WTC11 (cell line): Measurements from ENCODE around the gene ALDOA. TPM values are rescaled to one million over a fixed set of nuclear protein-coding genes. Genes with fewer than 3 reads are reported as not detected.

Experiments used
- ATAC-seq: fragments of 200-7000 bp; cut with Tn5 transposase; 2 replicates; pipeline ENCODE4 v1.10.0; 2021; ENCODE audit warnings: mild to moderate bottlenecking, moderate library complexity
- CTCF ChIA-PET: fragments of 300-600 bp; sonication (Branson Sonifier 250); formaldehyde crosslinking; loops from one replicate; lab custom pipeline; 2021; ENCODE audit warnings: antibody characterized with exemption; lab: Charles Lee
- POLR2A ChIA-PET: fragments of 350-600 bp; sonication (Branson Sonifier 250); formaldehyde crosslinking; loops from one replicate; lab custom pipeline; 2021; ENCODE audit warnings: antibody characterized with exemption; lab: Charles Lee
- DNase-seq: peaks from one replicate; pipeline ENCODE4 v3.0.0; 2021; ENCODE audit warnings: low spot score
- H3K27ac Mint-ChIP-seq: 2 replicates; pipeline ENCODE4 v1.8.0; 2021; ENCODE audit warnings: mixed read lengths
- H3K27me3 Mint-ChIP-seq: 2 replicates; pipeline ENCODE4 v1.8.0; 2021; ENCODE audit warnings: low read depth, mild to moderate bottlenecking, moderate library complexity, mixed read lengths
- H3K36me3 Mint-ChIP-seq: 2 replicates; pipeline ENCODE4 v1.8.0; 2021; ENCODE audit warnings: mixed read lengths
- H3K4me1 Mint-ChIP-seq: 2 replicates; pipeline ENCODE4 v1.8.0; 2022; ENCODE audit warnings: mixed read lengths
- H3K4me3 Mint-ChIP-seq: 2 replicates; pipeline ENCODE4 v1.8.0; 2021; ENCODE audit warnings: mild to moderate bottlenecking, moderate library complexity, mixed read lengths
- H3K9me3 Mint-ChIP-seq: 2 replicates; pipeline ENCODE4 v1.8.0; 2021; ENCODE audit warnings: mixed read lengths
- ATF6 ChIP-seq: sonication (generic); formaldehyde crosslinking; IDR thresholded peaks from 2 replicates; pipeline ENCODE4 v1.8.1; 2023; ENCODE audit warnings: mild to moderate bottlenecking, missing genetic modification reagents
- E2F1 ChIP-seq: sonication (generic); formaldehyde crosslinking; IDR thresholded peaks from 2 replicates; pipeline ENCODE4 v1.8.0; 2022; ENCODE audit warnings: mild to moderate bottlenecking, missing genetic modification reagents
- GRHL2 ChIP-seq: fragments of 250-450 bp; sonication (Bioruptor Pico); IDR thresholded peaks from 2 replicates; pipeline ENCODE4 v1.8.0; 2022; ENCODE audit warnings: mild to moderate bottlenecking, moderate library complexity; ENCODE audit not compliant: insufficient replicate concordance, severe bottlenecking
- RELA ChIP-seq: sonication (generic); formaldehyde crosslinking; IDR thresholded peaks from 2 replicates; pipeline ENCODE4 v1.8.1; 2022; ENCODE audit warnings: missing genetic modification reagents, mild to moderate bottlenecking, borderline replicate concordance
- ZNF532 ChIP-seq: fragments of 250-450 bp; sonication (Bioruptor Pico); IDR thresholded peaks from 2 replicates; pipeline ENCODE4 v1.9.0; 2021; ENCODE audit warnings: mild to moderate bottlenecking, borderline replicate concordance
- ZNF671 ChIP-seq: fragments of 250-450 bp; sonication (Bioruptor Pico); IDR thresholded peaks from 2 replicates; pipeline ENCODE4 v1.8.0; 2021; ENCODE audit warnings: mild to moderate bottlenecking
- total RNA-seq: library from RNA; stranded (reverse); gene quantifications from 3 replicates; pipeline ENCODE4 v1.2.3, GENCODE V29; 2021
- TF ChIP-seq, protein P1 (sequence below): sonication (generic); formaldehyde crosslinking; conservative IDR thresholded peaks from 2 replicates; pipeline ENCODE4 v1.8.1; 2022; ENCODE audit warnings: mild to moderate bottlenecking, missing genetic modification reagents
- TF ChIP-seq, protein P2 (sequence below): fragments of 250-450 bp; sonication (Bioruptor Pico); IDR thresholded peaks from 2 replicates; pipeline ENCODE4 v2.1.2; 2022; ENCODE audit warnings: mild to moderate bottlenecking, moderate library complexity

The ALDOA gene
- total RNA-seq, 1 experiment from 2014 or later = 1,537 TPM

DNA sequence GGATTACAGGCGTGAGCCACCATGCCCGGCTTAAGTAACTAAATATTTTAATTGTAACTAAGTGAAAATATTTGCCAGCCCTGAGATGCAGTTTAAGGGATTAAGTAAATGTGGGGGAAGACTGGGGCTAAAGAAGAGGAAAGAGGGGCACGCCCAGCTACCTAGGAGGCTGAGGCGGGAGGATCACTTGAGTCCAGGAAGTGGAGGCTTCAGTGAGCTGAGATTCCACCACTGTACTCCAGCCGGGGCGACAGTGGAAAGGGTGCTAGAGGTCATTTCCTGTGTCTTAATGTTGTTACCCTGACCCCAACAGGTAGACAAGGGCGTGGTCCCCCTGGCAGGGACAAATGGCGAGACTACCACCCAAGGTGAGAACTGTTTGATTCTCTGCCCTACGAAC is 2.8 kb downstream of the ALDOA start:
- no peak for ATAC-seq
- ChIA-PET POLR2A (no interaction called here), CTCF (interaction anchor here (1.2 to 2.9 kb wide), 2 partner anchors 24 to 25 kb away, joined by 3 to 7 read pairs; no protein-coding TSS in a partner anchor)
- no peak for DNase-seq
- peaks cover 24% of the 10 kb centered on the region for H3K4me1 Mint-ChIP-seq
- peak overlapping the region; percentile 36 for H3K4me3 Mint-ChIP-seq
- H3K9me3 Mint-ChIP-seq = no peaks in the 10 kb centered on the region
- no peak for TF ChIP-seq E2F1 (CRISPR knock-in tag)
- TF ChIP-seq, all 79 proteins: peak for 0
- no peaks in the 10 kb centered on the region for H3K27me3 Mint-ChIP-seq
- peaks cover 56% of the 10 kb centered on the region for H3K36me3 Mint-ChIP-seq
- peak overlapping the region; percentile 65 for H3K27ac Mint-ChIP-seq

- peak overlapping the region; percentile 36 for H3K4me3 Mint-ChIP-seq
- POLR2A ChIA-PET = no interaction called here
- peak overlapping the region; percentile 65 for H3K27ac Mint-ChIP-seq
- H3K36me3 Mint-ChIP-seq = peaks cover 56% of the 10 kb centered on the region
- H3K4me1 Mint-ChIP-seq = peaks cover 20% of the 10 kb centered on the region
- TF ChIP-seq ATF6 (CRISPR knock-in tag) = 0 out of 2 replicates have a peak, but pooled peaks have one; percentile 19
- TF ChIP-seq ZNF671 = no peak
- TF ChIP-seq, all 79 proteins: peak for 1
- ATAC-seq (no peak), DNase-seq (peak; percentile 43)
- Mint-ChIP-seq H3K27me3 (no peaks in the 10 kb centered on the region), H3K9me3 (no peaks in the 10 kb centered on the region)
- CTCF ChIA-PET = interaction anchor here (1.2 to 2.9 kb wide), 2 partner anchors 23 to 24 kb away, joined by 3 to 7 read pairs; no protein-coding TSS in a partner anchor
Measured at GRCh38 chr16:30068750-30069610, 3.4 kb downstream of the ALDOA start.

GRCh38 chr16:30069611-30070462 is 4.3 kb downstream of the ALDOA start:
- H3K36me3 Mint-ChIP-seq = peaks cover 56% of the 10 kb centered on the region
- POLR2A ChIA-PET = no interaction called here

More at GRCh38 chr16:30069611-30070462, 4.3 kb downstream of the ALDOA start:
- no peaks in the 10 kb centered on the region for H3K9me3 Mint-ChIP-seq
- no peaks in the 10 kb centered on the region for H3K27me3 Mint-ChIP-seq
- ATAC-seq (no peak), DNase-seq (no peak)
- peaks cover 22% of the 10 kb centered on the region for H3K4me1 Mint-ChIP-seq
- TF ChIP-seq, protein P1, sequence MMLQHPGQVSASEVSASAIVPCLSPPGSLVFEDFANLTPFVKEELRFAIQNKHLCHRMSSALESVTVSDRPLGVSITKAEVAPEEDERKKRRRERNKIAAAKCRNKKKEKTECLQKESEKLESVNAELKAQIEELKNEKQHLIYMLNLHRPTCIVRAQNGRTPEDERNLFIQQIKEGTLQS (CRISPR knock-in tag) = no peak
- TF ChIP-seq ZNF532 = no peak
- no peak for TF ChIP-seq GRHL2 (CRISPR knock-in tag)
- no peak for TF ChIP-seq ATF6 (CRISPR knock-in tag)
- TF ChIP-seq, protein P2, sequence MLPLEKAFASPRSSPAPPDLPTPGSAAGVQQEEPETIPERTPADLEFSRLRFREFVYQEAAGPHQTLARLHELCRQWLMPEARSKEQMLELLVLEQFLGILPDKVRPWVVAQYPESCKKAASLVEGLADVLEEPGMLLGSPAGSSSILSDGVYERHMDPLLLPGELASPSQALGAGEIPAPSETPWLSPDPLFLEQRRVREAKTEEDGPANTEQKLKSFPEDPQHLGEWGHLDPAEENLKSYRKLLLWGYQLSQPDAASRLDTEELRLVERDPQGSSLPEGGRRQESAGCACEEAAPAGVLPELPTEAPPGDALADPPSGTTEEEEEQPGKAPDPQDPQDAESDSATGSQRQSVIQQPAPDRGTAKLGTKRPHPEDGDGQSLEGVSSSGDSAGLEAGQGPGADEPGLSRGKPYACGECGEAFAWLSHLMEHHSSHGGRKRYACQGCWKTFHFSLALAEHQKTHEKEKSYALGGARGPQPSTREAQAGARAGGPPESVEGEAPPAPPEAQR (CRISPR knock-in tag) = no peak
- no peak for TF ChIP-seq RELA (CRISPR knock-in tag)
- peak overlapping the region; percentile 60; the same call in 1 of the 2 replicates for H3K27ac Mint-ChIP-seq
- CTCF ChIA-PET = interaction anchor here (1.2 to 2.9 kb wide), 2 partner anchors 15 to 23 kb away, joined by 4 to 7 read pairs; no protein-coding TSS in a partner anchor
- H3K4me3 Mint-ChIP-seq = no peak overlapping the region
